Psoas muscle (tissue), 8 donors: ENCODE data around the gene LRRC45. TPM values are rescaled to one million over a fixed set of nuclear protein-coding genes. Genes with fewer than 3 reads are reported as not detected.

Experiments used
- ATAC-seq, 4 donors: fragments of 200-7000 bp; cut with Tn5 transposase; one replicate each; pipeline ENCODE4 v1.9.1; 2020; ENCODE audit warnings: moderate library complexity in 3 of 4, mild to moderate bottlenecking in 2 of 4
- DNase-seq, 2 donors: peaks; one replicate each; pipeline ENCODE4 v3.0.0-alpha.2; 2020
- H3K27ac ChIP-seq: fragments of 200-600 bp; one replicate; pipeline ENCODE4 v1.8.0; 2022
- H3K27me3 ChIP-seq, 3 donors: fragments of 200-600 bp in 1 of 3; one replicate each; pipeline versions ENCODE4 v1.6.1 to v1.8.0; 2013 to 2022; ENCODE audit warnings: low read length in 2 of 3, mild to moderate bottlenecking in 2 of 3, moderate library complexity in 1 of 3; ENCODE audit not compliant: insufficient read depth in 3 of 3
- H3K36me3 ChIP-seq, 2 donors: fragments of 200-600 bp in 1 of 2; one replicate each; pipeline versions ENCODE4 v1.6.1 to v1.8.0; 2013 to 2022; ENCODE audit warnings: low read depth in 1 of 2, mild to moderate bottlenecking in 1 of 2, moderate library complexity in 1 of 2; ENCODE audit not compliant: insufficient read depth in 1 of 2
- H3K4me1 ChIP-seq: fragments of 200-600 bp; one replicate; pipeline ENCODE4 v1.8.0; 2022
- H3K4me3 ChIP-seq: fragments of 200-600 bp; one replicate; pipeline ENCODE4 v1.8.0; 2022; ENCODE audit warnings: mild to moderate bottlenecking
- H3K9me3 ChIP-seq: fragments of 200-600 bp; one replicate; pipeline ENCODE4 v1.8.0; 2022
- WGBS, 3 donors: extraction: QIAGEN DNeasy Blood & Tissue Kit; methylation state at CpG; one replicate each; pipeline versions ENCODE4 v1.1.6 to v1.1.7; 2013; 5-methylcytosine and 5-hydroxymethylcytosine counted together
- intact Hi-C, 2 donors: fragments of 100-400 bp; cut with DNase I; formaldehyde crosslinking; loops; one replicate each; pipeline versions ENCODE4 v1.11.0 to v1.14.2; 2022
- polyA plus RNA-seq, 3 donors: library from polyadenylated mRNA; stranded (reverse); fragments of 200-250 nt; gene quantifications; one replicate each; pipeline ENCODE4 v1.2.3, GENCODE V29; 2013
- total RNA-seq, 4 donors: library from RNA; stranded (reverse); fragmentation: NEBNext Ultra II Directional in 2 of 4; extraction: Animal tissue kit (Norgen Biotek cat#: 25700) in 2 of 4; gene quantifications; one replicate each; pipeline versions ENCODE4 v1.2.1 to v1.2.4, GENCODE V29; 2021 to 2023
- TF ChIP-seq, protein P1 (sequence below): fragments of 200-600 bp; IDR thresholded peaks from one replicate; pipeline ENCODE4 v1.8.0; 2022; ENCODE audit warnings: antibody characterized with exemption
- donor health status: healthy with polysubstance abuse.
- donor health status: DM: no; HTN: no; CAD: no; lungs with moderate emphysema.
- donor health status: Bipolar disorder and iron deficiency.
- donor health status: healthy.
- donor health status: DM: yes; HTN: yes; CAD: no.
- donor health status: DM: no; HTN: no; CAD: no.
- donor health status: DM: no; HTN: no; CAD: no.
- donor health status: DM: yes; HTN: yes; CAD: no.

The LRRC45 gene
- total and polyA plus RNA-seq, 7 donors: 1.4 to 7.1 (median 3.0) TPM

DNA sequence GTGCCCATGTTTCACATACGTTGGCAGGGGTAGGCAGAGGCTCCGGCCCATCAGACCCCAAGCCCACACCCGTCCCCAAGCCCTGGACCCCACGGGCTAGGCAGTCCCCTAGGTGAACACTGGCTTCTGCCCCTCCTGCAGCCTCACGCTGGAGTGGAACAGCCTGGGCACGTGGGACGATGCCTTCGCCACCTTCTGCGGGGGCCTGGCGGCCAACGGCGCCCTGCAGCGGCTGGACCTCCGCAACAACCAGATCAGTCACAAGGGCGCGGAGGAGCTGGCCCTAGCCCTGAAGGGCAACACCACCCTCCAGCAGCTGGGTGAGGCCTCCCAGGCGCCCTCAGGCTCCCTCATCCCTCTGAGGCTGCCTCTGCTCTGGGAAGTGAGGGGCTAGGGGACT, 1.8 kb downstream of the LRRC45 start:
- TF ChIP-seq, protein P1, sequence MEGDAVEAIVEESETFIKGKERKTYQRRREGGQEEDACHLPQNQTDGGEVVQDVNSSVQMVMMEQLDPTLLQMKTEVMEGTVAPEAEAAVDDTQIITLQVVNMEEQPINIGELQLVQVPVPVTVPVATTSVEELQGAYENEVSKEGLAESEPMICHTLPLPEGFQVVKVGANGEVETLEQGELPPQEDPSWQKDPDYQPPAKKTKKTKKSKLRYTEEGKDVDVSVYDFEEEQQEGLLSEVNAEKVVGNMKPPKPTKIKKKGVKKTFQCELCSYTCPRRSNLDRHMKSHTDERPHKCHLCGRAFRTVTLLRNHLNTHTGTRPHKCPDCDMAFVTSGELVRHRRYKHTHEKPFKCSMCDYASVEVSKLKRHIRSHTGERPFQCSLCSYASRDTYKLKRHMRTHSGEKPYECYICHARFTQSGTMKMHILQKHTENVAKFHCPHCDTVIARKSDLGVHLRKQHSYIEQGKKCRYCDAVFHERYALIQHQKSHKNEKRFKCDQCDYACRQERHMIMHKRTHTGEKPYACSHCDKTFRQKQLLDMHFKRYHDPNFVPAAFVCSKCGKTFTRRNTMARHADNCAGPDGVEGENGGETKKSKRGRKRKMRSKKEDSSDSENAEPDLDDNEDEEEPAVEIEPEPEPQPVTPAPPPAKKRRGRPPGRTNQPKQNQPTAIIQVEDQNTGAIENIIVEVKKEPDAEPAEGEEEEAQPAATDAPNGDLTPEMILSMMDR: no peak
- Histone ChIP-seq H3K27ac (no peak overlapping the region), H3K36me3 (no peaks in the 10 kb centered on the region), H3K4me3 (no peak overlapping the region), H3K27me3 (no peaks in the 10 kb centered on the region), H3K4me1 (peaks cover 26% of the 10 kb centered on the region), H3K9me3 (no peaks in the 10 kb centered on the region)
- no peak for DNase-seq
- no peak for ATAC-seq
- 95 to 97% (median 95%) methylated on average over 17 of the region's 17 CpGs for WGBS, 3 donors
- intact Hi-C loops: loop anchor here in 1 of 2 donors (5.0 kb wide), 1 partner anchor 307 kb away; the partner anchor contains the start of gene SECTM1

DNA sequence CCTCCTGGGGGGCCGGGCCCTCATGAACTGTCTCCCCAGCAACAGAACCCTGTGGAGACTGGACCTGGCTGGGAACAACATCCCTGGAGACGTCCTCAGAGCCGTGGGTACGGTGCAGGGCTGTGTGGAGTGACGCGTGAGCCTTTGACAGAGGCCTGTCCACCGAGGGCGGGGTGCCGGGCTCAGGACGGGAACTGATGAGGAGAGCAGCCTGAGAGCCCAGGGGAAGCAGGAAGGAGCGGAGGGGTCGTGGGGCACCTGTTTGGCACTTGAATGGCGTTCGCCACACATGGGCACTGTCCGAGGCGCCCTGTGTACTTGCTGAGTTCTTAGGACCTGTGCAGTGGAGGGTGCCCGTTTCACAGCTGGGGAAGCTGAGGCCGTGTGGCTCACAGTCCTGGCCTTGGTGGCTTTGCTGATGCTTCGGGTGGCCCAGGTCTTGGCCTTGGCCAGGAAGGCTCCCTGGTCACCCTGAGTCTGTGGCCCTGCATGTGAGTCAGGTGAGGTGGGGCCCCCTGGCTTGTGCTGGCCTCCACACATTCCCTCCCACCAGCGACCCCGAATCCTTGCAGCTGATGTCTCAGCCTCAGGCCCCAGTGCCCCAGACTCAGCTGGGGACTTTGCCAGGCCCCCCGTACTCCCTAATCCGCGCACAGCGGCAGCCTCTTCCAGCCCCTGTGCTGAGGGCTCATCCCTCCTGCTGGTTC, 2.4 kb downstream of the LRRC45 start:
- Histone ChIP-seq H3K36me3 (no peaks in the 10 kb centered on the region), H3K4me3 (no peak overlapping the region), H3K27ac (no peak overlapping the region), H3K9me3 (no peaks in the 10 kb centered on the region), H3K4me1 (peaks cover 29% of the 10 kb centered on the region), H3K27me3 (no peaks in the 10 kb centered on the region)
- no peak for ATAC-seq
- TF ChIP-seq, protein P1: no peak
- DNase-seq: no peak
- intact Hi-C loops: loop anchor here in 1 of 2 donors (5.0 kb wide), 1 partner anchor 307 kb away; the partner anchor contains the start of gene SECTM1
- WGBS, 3 donors: 93 to 96% (median 94%) methylated on average over 25 of the region's 25 CpGs

DNA sequence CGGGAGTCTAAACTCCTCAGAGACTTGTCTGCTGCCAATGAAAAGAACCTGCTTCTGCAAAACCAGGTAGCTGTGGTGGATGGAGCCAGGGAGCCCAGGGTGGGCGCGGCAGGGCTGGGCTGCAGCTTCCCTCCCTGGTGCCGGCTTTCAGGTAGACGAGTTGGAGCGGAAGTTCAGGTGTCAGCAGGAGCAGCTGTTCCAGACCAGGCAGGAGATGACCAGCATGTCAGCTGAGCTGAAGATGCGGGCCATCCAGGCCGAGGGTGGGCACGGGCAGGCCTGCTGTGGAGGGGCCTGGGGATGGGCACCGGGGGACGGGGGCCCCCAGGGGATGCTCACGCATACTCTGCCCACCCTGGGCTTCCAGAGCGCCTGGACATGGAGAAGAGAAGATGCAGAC, 5.1 kb downstream of the LRRC45 start:
- H3K27me3 ChIP-seq: peaks cover 0 to 17% (median 0%) of the 10 kb centered on the region in 3 donors
- TF ChIP-seq, protein P1: no peak
- no peaks in the 10 kb centered on the region for H3K9me3 ChIP-seq
- H3K36me3 ChIP-seq: no peaks in the 10 kb centered on the region
- ATAC-seq (no peak), DNase-seq (no peak)
- no peak overlapping the region for H3K27ac ChIP-seq
- H3K4me3 ChIP-seq: no peak overlapping the region
- peaks cover 24% of the 10 kb centered on the region for H3K4me1 ChIP-seq
- 96 to 97% (median 96%) methylated on average over 12 to 13 of the region's 13 CpGs for WGBS, 3 donors
- intact Hi-C loops: loop anchor here in 1 of 2 donors (5.0 kb wide), 1 partner anchor 304 kb away; the partner anchor contains the start of gene SECTM1

DNA sequence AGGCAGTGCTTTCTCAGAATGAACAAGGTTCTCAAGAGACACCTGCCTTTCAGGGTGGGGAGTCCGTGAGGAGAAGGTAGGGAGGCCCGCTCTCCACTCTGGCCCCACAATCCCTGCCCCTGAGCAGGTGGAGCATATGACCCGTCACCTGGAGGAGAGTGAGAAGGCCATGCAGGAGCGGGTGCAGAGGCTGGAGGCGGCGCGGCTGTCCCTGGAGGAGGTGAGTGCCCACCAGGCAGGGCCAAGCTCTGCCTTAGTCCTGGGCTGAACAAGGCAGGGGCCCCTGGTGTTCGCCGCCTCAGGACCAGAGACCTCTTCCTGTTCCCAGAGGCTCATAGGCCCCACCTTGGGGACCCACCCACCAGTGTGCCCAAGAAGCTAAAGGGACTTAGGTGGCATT, 5.9 kb downstream of the LRRC45 start:
- ATAC-seq (no peak), DNase-seq (no peak)
- Histone ChIP-seq H3K27ac (no peak overlapping the region), H3K9me3 (no peaks in the 10 kb centered on the region), H3K36me3 (no peaks in the 10 kb centered on the region), H3K4me1 (peaks cover 18% of the 10 kb centered on the region), H3K27me3 (peaks cover 0 to 17% (median 0%) of the 10 kb centered on the region in 3 donors), H3K4me3 (no peak overlapping the region)
- WGBS, 3 donors: 97 to 98% (median 97%) methylated on average over 8 to 9 of the region's 9 CpGs
- TF ChIP-seq, protein P1: no peak
- intact Hi-C loops: loop anchor here in 1 of 2 donors (5.0 kb wide), 1 partner anchor 303 kb away; the partner anchor contains the start of gene SECTM1
